Activated CD4-positive, alpha-beta T cell treated with anti-CD3 and anti-CD28 coated beads for 4 hours (primary cell): Measurements from ENCODE around the gene DYNLL1.
"Not testable (repeated sequence)": the region's sequence is repeated elsewhere in the genome, so short reads cannot be mapped to it uniquely, and the experiment has no call there.

Experiments used
- DNase-seq, 2 donors: peaks; one replicate each; pipeline ENCODE4 v3.0.0-alpha.2; 2020

Gene DYNLL1

GRCh38 chr12:120495731-120496412 lies at the start of gene DYNLL1:
Gene DYNLL1, plus strand, starts transcription at chr12:120496113. Its CDS starts 309 bp downstream, at chr12:120496422.
- DNase-seq = peak; percentile 94 to 97

- not testable (repeated sequence) for DNase-seq
Observed at GRCh38 chr12:120446844-120447178, 49.1 kb upstream of the DYNLL1 start.

GRCh38 chr12:120447992-120448391 lies 47.9 kb upstream of the DYNLL1 start:
- DNase-seq = no peak

- not testable (repeated sequence) for DNase-seq
Observed at GRCh38 chr12:120452524-120452923, 43.4 kb upstream of the DYNLL1 start.

GRCh38 chr12:120453060-120453750 lies 42.7 kb upstream of the DYNLL1 start:
- DNase-seq = no peak

- DNase-seq = peak in 1 of 2 donors; percentile 15
Observed at GRCh38 chr12:120453977-120454376, 41.9 kb upstream of the DYNLL1 start.

- DNase-seq = no peak
Observed at GRCh38 chr12:120455302-120455701, 40.6 kb upstream of the DYNLL1 start.

GRCh38 chr12:120457133-120457532 lies 38.8 kb upstream of the DYNLL1 start:
- DNase-seq = no peak

GRCh38 chr12:120460157-120460556 lies 35.8 kb upstream of the DYNLL1 start:
- DNase-seq = no peak

GRCh38 chr12:120462099-120462640 lies 33.7 kb upstream of the DYNLL1 start:
- DNase-seq = no peak

- no peak for DNase-seq
Observed at GRCh38 chr12:120463712-120464111, 32.2 kb upstream of the DYNLL1 start.

GRCh38 chr12:120465756-120466155 lies 30.2 kb upstream of the DYNLL1 start:
- no peak for DNase-seq

- peak; percentile 26 to 50 for DNase-seq
Observed at GRCh38 chr12:120466560-120467315, 29.2 kb upstream of the DYNLL1 start.

- DNase-seq = no peak
Observed at GRCh38 chr12:120467439-120467838, 28.5 kb upstream of the DYNLL1 start.

- no peak for DNase-seq
Observed at GRCh38 chr12:120468325-120468820, 27.5 kb upstream of the DYNLL1 start.

GRCh38 chr12:120468821-120469449 lies 27.0 kb upstream of the DYNLL1 start:
- peak; percentile 59 to 68 for DNase-seq

GRCh38 chr12:120469450-120470149 lies 26.3 kb upstream of the DYNLL1 start, which contains the start of gene SRSF9:
Gene SRSF9, minus strand, starts transcription at chr12:120469748. Its CDS starts 139 bp downstream, at chr12:120469609.
- peak; percentile 95 to 96 for DNase-seq

GRCh38 chr12:120470150-120470784 lies 25.6 kb upstream of the DYNLL1 start:
- no peak for DNase-seq

- no peak for DNase-seq
Observed at GRCh38 chr12:120472521-120472920, 23.4 kb upstream of the DYNLL1 start.

GRCh38 chr12:120473807-120474615 lies 21.9 kb upstream of the DYNLL1 start:
- no peak for DNase-seq

GRCh38 chr12:120474616-120474960 lies 21.3 kb upstream of the DYNLL1 start:
- DNase-seq = no peak
